HG02943 (cell line): ENCODE results near the gene ZNF839.

Experiments
- ATAC-seq: cut with Tn5 transposase; IDR thresholded peaks from one replicate; pipeline ENCODE4 v1.9.1; 2021; ENCODE audit warnings: mild to moderate bottlenecking, low read depth, moderate library complexity; ENCODE audit not compliant: unreplicated experiment

Gene ZNF839

GRCh38 chr14:102370305-102370809 is 50.8 kb downstream of the ZNF839 start:
- ATAC-seq: no peak

GRCh38 chr14:102371361-102371760 is 51.8 kb downstream of the ZNF839 start:
- ATAC-seq: no peak

GRCh38 chr14:102373110-102373509 is 53.6 kb downstream of the ZNF839 start:
- ATAC-seq: no peak

GRCh38 chr14:102374264-102374663 is 54.7 kb downstream of the ZNF839 start:
- no peak for ATAC-seq

GRCh38 chr14:102375119-102375518 is 55.6 kb downstream of the ZNF839 start:
- ATAC-seq: no peak

- no peak for ATAC-seq
Measured at GRCh38 chr14:102377696-102378095, 58.1 kb downstream of the ZNF839 start.

GRCh38 chr14:102378830-102379229 is 59.3 kb downstream of the ZNF839 start:
- no peak for ATAC-seq

GRCh38 chr14:102387086-102387485 is 67.5 kb downstream of the ZNF839 start:
- ATAC-seq: no peak

- no peak for ATAC-seq
Measured at GRCh38 chr14:102389246-102389645, 69.7 kb downstream of the ZNF839 start.

GRCh38 chr14:102390064-102390855 is 70.7 kb downstream of the ZNF839 start:
- no peak for ATAC-seq
